GM12872 (cell line): ENCODE measurements around the gene ATP2A1.
A peak's percentile ranks its signal among the peaks of the same experiment; 100 is the strongest.

Experiments
- CTCF ChIP-seq: IDR thresholded peaks from 3 replicates; pipeline ENCODE4 v1.5.1; 2011; ENCODE audit warnings: low read depth, mild to moderate bottlenecking, low read length, moderate library complexity; ENCODE audit not compliant: insufficient read depth

The ATP2A1 gene

GRCh38 chr16:28873543-28874201 lies 4.6 kb upstream of the ATP2A1 start:
- peak; percentile 85 for TF ChIP-seq CTCF

GRCh38 chr16:28874406-28874805 lies 3.9 kb upstream of the ATP2A1 start:
- no peak for TF ChIP-seq CTCF

GRCh38 chr16:28875134-28876018 lies 2.9 kb upstream of the ATP2A1 start:
- TF ChIP-seq CTCF = no peak

- TF ChIP-seq CTCF = no peak
Measured at GRCh38 chr16:28876019-28876659, 2.1 kb upstream of the ATP2A1 start.

- no peak for TF ChIP-seq CTCF
Measured at GRCh38 chr16:28876973-28877654, 1.2 kb upstream of the ATP2A1 start.

GRCh38 chr16:28877655-28878000 lies 660 bp upstream of the ATP2A1 start:
- no peak for TF ChIP-seq CTCF
